Activated gamma-delta T cell (primary cell): ENCODE data around the gene EFCAB13.
"Not testable (repeated sequence)": the region's sequence is repeated elsewhere in the genome, so short reads cannot be mapped to it uniquely, and the experiment has no call there.

ENCODE experiments used
- DNase-seq: peaks from one replicate; lab custom pipeline; 2025; lab: John Stamatoyannopoulos, UW

Gene EFCAB13

GRCh38 chr17:47423406-47424295 lies 99.9 kb downstream of the EFCAB13 start:
- DNase-seq, result no peak

- not testable (repeated sequence) for DNase-seq
Measured at GRCh38 chr17:47425233-47425632, 101.5 kb downstream of the EFCAB13 start.

- DNase-seq, result not testable (repeated sequence)
Measured at GRCh38 chr17:47425887-47426635, 102.3 kb downstream of the EFCAB13 start.

GRCh38 chr17:47427985-47428384 lies 104.2 kb downstream of the EFCAB13 start:
- DNase-seq, result no peak

- DNase-seq, result not testable (repeated sequence)
Measured at GRCh38 chr17:47432240-47432639, 108.5 kb downstream of the EFCAB13 start.

- DNase-seq, result no peak
Measured at GRCh38 chr17:47465165-47465564, 141.4 kb downstream of the EFCAB13 start.

- DNase-seq, result not testable (repeated sequence)
Measured at GRCh38 chr17:47466976-47467375, 143.2 kb downstream of the EFCAB13 start.

GRCh38 chr17:47470836-47471235 lies 147.1 kb downstream of the EFCAB13 start:
- no peak for DNase-seq

GRCh38 chr17:47472073-47472472 lies 148.3 kb downstream of the EFCAB13 start:
- DNase-seq, result not testable (repeated sequence)
